IPS-NIHi7 (cell line): ENCODE measurements around the gene NEK9.
A peak's percentile ranks its signal among the peaks of the same experiment; 100 is the strongest.
"Not testable (repeated sequence)": the region's sequence is repeated elsewhere in the genome, so short reads cannot be mapped to it uniquely, and the experiment has no call there.

Experiments used
- DNase-seq: peaks from one replicate; pipeline ENCODE4 v3.0.0; 2012; ENCODE audit warnings: mixed read lengths; ENCODE audit errors: extremely low spot score

The NEK9 gene

GRCh38 chr14:75126679-75127473 lies at the start of gene NEK9:
TSS of gene NEK9 (minus strand) at chr14:75127048. CDS start at chr14:75126921, 127 bp downstream.
- DNase-seq = peak; percentile 90

- peak; percentile 86 for DNase-seq
Observed at GRCh38 chr14:75176142-75176820, 49.4 kb upstream of the NEK9 start, which contains the start of gene TMED10. TSS of gene TMED10 (minus strand) at chr14:75176612. CDS start at chr14:75176579, 33 bp downstream.

- no peak for DNase-seq
Observed at GRCh38 chr14:75175677-75176141, 48.9 kb upstream of the NEK9 start.

GRCh38 chr14:75174066-75174465 lies 47.2 kb upstream of the NEK9 start:
- no peak for DNase-seq

- DNase-seq = no peak
Observed at GRCh38 chr14:75170772-75171171, 43.9 kb upstream of the NEK9 start.

- no peak for DNase-seq
Observed at GRCh38 chr14:75168586-75169335, 41.9 kb upstream of the NEK9 start.

GRCh38 chr14:75167325-75167724 lies 40.5 kb upstream of the NEK9 start:
- DNase-seq = no peak

- no peak for DNase-seq
Observed at GRCh38 chr14:75165586-75166391, 38.9 kb upstream of the NEK9 start.

GRCh38 chr14:75164809-75165208 lies 38.0 kb upstream of the NEK9 start:
- no peak for DNase-seq

GRCh38 chr14:75163677-75164076 lies 36.8 kb upstream of the NEK9 start:
- no peak for DNase-seq

- DNase-seq = no peak
Observed at GRCh38 chr14:75162631-75163030, 35.8 kb upstream of the NEK9 start.

GRCh38 chr14:75158843-75159614 lies 32.2 kb upstream of the NEK9 start:
- no peak for DNase-seq

GRCh38 chr14:75156901-75157300 lies 30.1 kb upstream of the NEK9 start:
- no peak for DNase-seq

GRCh38 chr14:75156111-75156510 lies 29.3 kb upstream of the NEK9 start:
- no peak for DNase-seq

- no peak for DNase-seq
Observed at GRCh38 chr14:75155169-75155568, 28.3 kb upstream of the NEK9 start.

GRCh38 chr14:75153295-75153694 lies 26.4 kb upstream of the NEK9 start:
- DNase-seq = no peak

- no peak for DNase-seq
Observed at GRCh38 chr14:75151851-75152250, 25.0 kb upstream of the NEK9 start.

- DNase-seq = not testable (repeated sequence)
Observed at GRCh38 chr14:75150637-75151036, 23.8 kb upstream of the NEK9 start.

- DNase-seq = no peak
Observed at GRCh38 chr14:75150150-75150549, 23.3 kb upstream of the NEK9 start.

- peak; percentile 82 for DNase-seq
Observed at GRCh38 chr14:75147423-75148071, 20.7 kb upstream of the NEK9 start.
